PC-3 (cell line): ENCODE measurements around the gene THADA. TPM values are rescaled to one million over a fixed set of nuclear protein-coding genes. Genes with fewer than 3 reads are reported as not detected.

ENCODE experiments used
- ATAC-seq: fragments of 200-7000 bp; cut with Tn5 transposase; 2 replicates; pipeline ENCODE4 v1.9.1; 2020; ENCODE audit warnings: mild to moderate bottlenecking, moderate library complexity
- BruUV-seq: library from RNA; stranded (reverse); fragments of 400-500 nt; replicated peaks from 2 replicates; lab custom pipeline; 2021; lab: Mats Ljungman, UMichigan
- CTCF ChIA-PET: fragments of 300-600 bp; sonication (Branson Sonifier 250); formaldehyde crosslinking; loops from one replicate; lab custom pipeline; 2022; ENCODE audit warnings: antibody characterized with exemption; lab: Charles Lee
- POLR2A ChIA-PET: fragments of 300-600 bp; sonication (Branson Sonifier 250); formaldehyde crosslinking; loops from one replicate; lab custom pipeline; 2022; ENCODE audit warnings: antibody characterized with exemption; ENCODE audit not compliant: unreplicated experiment; lab: Charles Lee
- DNase-seq: peaks from one replicate; pipeline ENCODE4 v3.0.0-alpha.2; 2015
- H2AFZ ChIP-seq: fragments of 300-600 bp; sonication (generic); 2 replicates; pipeline ENCODE4 v1.6.0; 2016; ENCODE audit warnings: antibody characterized with exemption, low read length
- H3F3A ChIP-seq: fragments of 300-600 bp; sonication (generic); one replicate; pipeline ENCODE4 v1.6.0; 2017; ENCODE audit warnings: antibody characterized with exemption, low read length, control low read depth, mild to moderate bottlenecking; ENCODE audit not compliant: unreplicated experiment
- H3K27ac ChIP-seq: fragments of 300-600 bp; sonication (generic); 2 replicates; pipeline ENCODE4 v1.5.1; 2016; ENCODE audit warnings: mild to moderate bottlenecking, low read length
- H3K27me3 ChIP-seq: fragments of 300-600 bp; sonication (generic); 2 replicates; pipeline ENCODE4 v1.6.1; 2016; ENCODE audit warnings: low read length, mixed read lengths
- H3K36me3 ChIP-seq: fragments of 300-600 bp; sonication (generic); 2 replicates; pipeline ENCODE4 v1.6.1; 2016; ENCODE audit warnings: low read depth, mixed run types, low read length, mixed read lengths
- H3K4me1 ChIP-seq: fragments of 300-600 bp; sonication (generic); 2 replicates; pipeline ENCODE4 v1.5.1; 2016; ENCODE audit warnings: low read length; ENCODE audit not compliant: insufficient read depth
- H3K4me2 ChIP-seq: fragments of 300-600 bp; sonication (generic); 2 replicates; pipeline ENCODE4 v1.6.0; 2016; ENCODE audit warnings: low read length
- H3K4me3 ChIP-seq: fragments of 300-600 bp; sonication (generic); 2 replicates; pipeline ENCODE4 v1.5.1; 2016; ENCODE audit warnings: mild to moderate bottlenecking, low read length, mixed read lengths
- H3K79me2 ChIP-seq: fragments of 300-600 bp; sonication (generic); 2 replicates; pipeline ENCODE4 v1.6.1; 2017; ENCODE audit warnings: low read length, mixed read lengths
- H3K9ac ChIP-seq: fragments of 300-600 bp; sonication (generic); 2 replicates; pipeline ENCODE4 v1.6.0; 2016; ENCODE audit warnings: mild to moderate bottlenecking, low read length
- H3K9me2 ChIP-seq: fragments of 300-600 bp; sonication (generic); replicated peaks from 2 replicates; pipeline ENCODE4 v1.6.1; 2016; ENCODE audit warnings: mixed run types, low read length, mixed read lengths
- H3K9me3 ChIP-seq: fragments of 300-600 bp; sonication (generic); 2 replicates; pipeline ENCODE4 v1.6.1; 2016; ENCODE audit warnings: low read length, mixed read lengths
- H4K20me1 ChIP-seq: fragments of 300-600 bp; sonication (generic); 2 replicates; pipeline ENCODE4 v1.6.1; 2016; ENCODE audit warnings: low read length, mixed read lengths
- EZH2 ChIP-seq: fragments of 300-600 bp; sonication (generic); IDR thresholded peaks from one replicate; pipeline ENCODE4 v1.6.1; 2017; ENCODE audit warnings: antibody characterized with exemption, mild to moderate bottlenecking, low read length; ENCODE audit not compliant: unreplicated experiment
- EZH2phosphoT487 ChIP-seq: fragments of 300-600 bp; sonication (generic); IDR thresholded peaks from 2 replicates; pipeline ENCODE4 v1.6.1; 2018; ENCODE audit warnings: mild to moderate bottlenecking, antibody characterized with exemption, low read length, borderline replicate concordance
- intact Hi-C: fragments of 100-400 bp; cut with micrococcal nuclease; formaldehyde crosslinking; loops from 2 replicates; pipeline ENCODE4 v1.9.0; 2023
- total RNA-seq: library from RNA; depleted of rRNA; stranded (reverse); fragments of >200 nt; gene quantifications from 2 replicates; pipeline ENCODE4 v1.2.3, GENCODE V29; 2014
- TF ChIP-seq, protein P1 (sequence below): fragments of 300-600 bp; sonication (generic); conservative IDR thresholded peaks from 2 replicates; pipeline ENCODE4 v1.5.1; 2017; ENCODE audit warnings: antibody characterized with exemption, low read depth, mild to moderate bottlenecking, low read length

Gene THADA
- total RNA-seq, 1 experiment from 2014 or later = 33.6 TPM

DNA sequence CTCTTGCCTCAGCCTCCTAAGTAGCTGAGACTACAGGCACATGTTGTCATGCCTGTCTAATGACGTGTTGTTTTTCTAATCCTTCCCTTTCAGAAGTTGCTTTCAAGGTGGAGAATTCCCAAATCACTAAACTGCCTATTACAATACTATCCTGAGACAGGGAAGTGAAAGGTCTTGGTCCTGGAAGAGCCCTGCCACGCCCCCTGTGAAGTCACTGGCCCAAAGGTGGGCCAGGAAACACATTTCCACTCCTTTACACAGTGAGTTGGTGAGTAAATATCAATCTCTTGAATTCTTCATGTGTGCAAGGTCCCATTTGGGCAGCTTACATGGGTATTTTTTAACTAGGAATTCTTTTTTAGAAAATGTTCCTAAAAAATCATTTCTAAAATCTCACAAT is 150.1 kb downstream of the THADA start:
- no peak for TF ChIP-seq EZH2phosphoT487
- TF ChIP-seq, protein P1, sequence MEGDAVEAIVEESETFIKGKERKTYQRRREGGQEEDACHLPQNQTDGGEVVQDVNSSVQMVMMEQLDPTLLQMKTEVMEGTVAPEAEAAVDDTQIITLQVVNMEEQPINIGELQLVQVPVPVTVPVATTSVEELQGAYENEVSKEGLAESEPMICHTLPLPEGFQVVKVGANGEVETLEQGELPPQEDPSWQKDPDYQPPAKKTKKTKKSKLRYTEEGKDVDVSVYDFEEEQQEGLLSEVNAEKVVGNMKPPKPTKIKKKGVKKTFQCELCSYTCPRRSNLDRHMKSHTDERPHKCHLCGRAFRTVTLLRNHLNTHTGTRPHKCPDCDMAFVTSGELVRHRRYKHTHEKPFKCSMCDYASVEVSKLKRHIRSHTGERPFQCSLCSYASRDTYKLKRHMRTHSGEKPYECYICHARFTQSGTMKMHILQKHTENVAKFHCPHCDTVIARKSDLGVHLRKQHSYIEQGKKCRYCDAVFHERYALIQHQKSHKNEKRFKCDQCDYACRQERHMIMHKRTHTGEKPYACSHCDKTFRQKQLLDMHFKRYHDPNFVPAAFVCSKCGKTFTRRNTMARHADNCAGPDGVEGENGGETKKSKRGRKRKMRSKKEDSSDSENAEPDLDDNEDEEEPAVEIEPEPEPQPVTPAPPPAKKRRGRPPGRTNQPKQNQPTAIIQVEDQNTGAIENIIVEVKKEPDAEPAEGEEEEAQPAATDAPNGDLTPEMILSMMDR = no peak
- TF ChIP-seq EZH2 = no peak
- H3K4me1 ChIP-seq = peaks cover 10% of the 10 kb centered on the region; the same call in 1 of the 2 replicates
- H2AFZ ChIP-seq = no peak overlapping the region
- no peak for ATAC-seq
- DNase-seq = no peak
- ChIA-PET CTCF (no interaction called here), POLR2A (no interaction called here)
- H3K9me3 ChIP-seq = no peaks in the 10 kb centered on the region
- H3F3A ChIP-seq = no peaks in the 10 kb centered on the region
- H3K4me2 ChIP-seq = no peak overlapping the region
- no peak overlapping the region for H3K9ac ChIP-seq
- H3K9me2 ChIP-seq = no peaks in the 10 kb centered on the region
- no TSS peak for BruUV-seq
- intact Hi-C loops = no loop called here
- H3K36me3 ChIP-seq = 0 out of 2 replicates have a peak, but pooled peaks cover 2% of the 10 kb centered on the region
- H4K20me1 ChIP-seq = no peaks in the 10 kb centered on the region
- no peak overlapping the region for H3K27ac ChIP-seq
- H3K4me3 ChIP-seq = no peak overlapping the region
- H3K79me2 ChIP-seq = no peaks in the 10 kb centered on the region
- H3K27me3 ChIP-seq = no peaks in the 10 kb centered on the region

DNA sequence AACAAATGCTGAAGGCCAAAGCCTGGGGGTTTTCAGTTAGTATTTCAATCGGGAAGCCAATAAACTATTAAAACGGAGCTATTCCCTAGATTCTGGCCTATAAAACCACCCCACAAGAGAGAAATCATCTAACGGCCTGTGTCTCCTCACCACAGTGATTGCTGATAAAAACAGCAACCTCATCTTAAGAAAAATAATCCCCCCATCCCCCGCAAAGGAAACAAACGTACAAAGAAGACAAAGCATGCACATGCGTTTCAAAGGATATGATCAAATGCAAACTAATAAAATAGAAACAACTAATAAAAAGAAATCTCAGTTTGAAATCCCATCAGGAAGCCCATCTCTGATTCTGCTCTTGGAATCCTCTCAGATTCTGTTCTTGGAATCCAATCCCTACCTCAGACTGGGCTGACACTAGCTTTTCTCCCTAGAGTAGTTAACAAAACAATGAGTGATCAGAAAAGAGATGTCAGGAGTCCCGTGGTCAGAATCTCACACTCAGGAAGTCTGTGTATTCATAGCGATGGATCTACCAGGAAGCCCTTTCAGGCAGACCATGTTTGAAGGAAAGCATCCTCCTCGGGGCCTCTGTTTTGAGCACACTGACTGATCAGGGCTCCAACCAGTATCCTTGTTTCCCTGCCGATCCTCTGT is 150.7 kb downstream of the THADA start:
- Histone ChIP-seq H4K20me1 (no peaks in the 10 kb centered on the region), H3K27ac (no peak overlapping the region), H3K4me3 (no peak overlapping the region), H3K9me3 (no peaks in the 10 kb centered on the region), H3K79me2 (no peaks in the 10 kb centered on the region), H3K9ac (no peak overlapping the region), H3K9me2 (no peaks in the 10 kb centered on the region), H3K4me1 (peaks cover 12% of the 10 kb centered on the region; the same call in 1 of the 2 replicates), H3F3A (no peaks in the 10 kb centered on the region), H3K27me3 (no peaks in the 10 kb centered on the region), H2AFZ (no peak overlapping the region), H3K4me2 (no peak overlapping the region), H3K36me3 (0 out of 2 replicates have a peak, but pooled peaks cover 2% of the 10 kb centered on the region)
- no peak for DNase-seq
- no TSS peak for BruUV-seq
- ATAC-seq = no peak
- intact Hi-C loops = no loop called here
- TF ChIP-seq, protein P1 = no peak
- TF ChIP-seq EZH2phosphoT487 = no peak
- TF ChIP-seq EZH2 = no peak
- CTCF ChIA-PET = no interaction called here
- POLR2A ChIA-PET = no interaction called here

DNA sequence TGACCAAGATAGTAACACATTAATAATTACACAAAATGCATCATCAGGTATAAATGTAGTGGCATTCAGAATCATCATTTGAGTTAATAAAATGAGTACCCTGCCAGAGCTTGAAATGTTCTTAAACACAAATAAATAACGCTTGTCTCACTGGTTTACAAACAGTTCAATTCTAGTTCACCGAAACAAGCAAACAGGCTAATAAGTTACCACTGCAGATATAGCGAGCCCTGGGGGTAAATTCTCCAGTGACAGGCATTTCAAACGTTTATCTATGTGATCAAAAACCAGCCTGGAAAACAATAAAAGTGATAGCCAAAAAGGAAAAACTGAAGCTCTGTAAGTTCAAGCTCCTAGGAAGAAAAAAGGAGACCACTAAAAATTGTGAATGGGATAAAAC is 152.6 kb downstream of the THADA start:
- no peak for ATAC-seq
- H3K9me2 ChIP-seq = no peaks in the 10 kb centered on the region
- H3K27ac ChIP-seq = no peak overlapping the region
- peaks cover 27% of the 10 kb centered on the region for H3K4me1 ChIP-seq
- no peaks in the 10 kb centered on the region for H3K27me3 ChIP-seq
- H3K36me3 ChIP-seq = 0 out of 2 replicates have a peak, but pooled peaks cover 2% of the 10 kb centered on the region
- no peak overlapping the region for H3K4me2 ChIP-seq
- no peak overlapping the region for H3K9ac ChIP-seq
- H3F3A ChIP-seq = no peaks in the 10 kb centered on the region
- no peaks in the 10 kb centered on the region for H3K79me2 ChIP-seq
- intact Hi-C loops = no loop called here
- TF ChIP-seq, protein P1 = no peak
- TF ChIP-seq EZH2 (no peak), EZH2phosphoT487 (no peak)
- DNase-seq = no peak
- CTCF ChIA-PET = no interaction called here
- H3K4me3 ChIP-seq = no peak overlapping the region
- H3K9me3 ChIP-seq = no peaks in the 10 kb centered on the region
- POLR2A ChIA-PET = no interaction called here
- BruUV-seq = no TSS peak
- H4K20me1 ChIP-seq = no peaks in the 10 kb centered on the region
- no peak overlapping the region for H2AFZ ChIP-seq
